IMR-90 (cell line): ENCODE results near the gene BEND3. TPM values are rescaled to one million over a fixed set of nuclear protein-coding genes. Genes with fewer than 3 reads are reported as not detected.

Experiments
- ATAC-seq: fragments of 200-7000 bp; cut with Tn5 transposase; 2 replicates; pipeline ENCODE4 v1.9.1; 2020; ENCODE audit warnings: low read depth, mild to moderate bottlenecking, moderate library complexity
- BruUV-seq: library from RNA; stranded (reverse); fragments of 400-500 nt; replicated peaks from 2 replicates; lab custom pipeline; 2021; lab: Mats Ljungman, UMichigan
- CTCF ChIA-PET: fragments of 300-600 bp; formaldehyde crosslinking; extraction: SDS; loops from one replicate; lab custom pipeline; 2021; ENCODE audit warnings: antibody characterized with exemption; lab: Yijun Ruan, JAX
- POLR2A ChIA-PET: fragments of 300-600 bp; sonication (Branson Sonifier 250); formaldehyde crosslinking; loops from one replicate; lab custom pipeline; 2022; ENCODE audit warnings: antibody characterized with exemption; ENCODE audit not compliant: unreplicated experiment; lab: Charles Lee
- DNase-seq: peaks from one replicate; pipeline ENCODE4 v3.0.0; 2013
- H2AFZ ChIP-seq: replicated peaks from 2 replicates; pipeline ENCODE3; 2013; ENCODE audit warnings: low read length, mild to moderate bottlenecking; ENCODE audit not compliant: poor library complexity
- H2AK5ac ChIP-seq: 2 replicates; pipeline ENCODE4 v1.6.1; 2013; ENCODE audit warnings: low read depth, low read length, inconsistent platforms
- H2AK9ac ChIP-seq: replicated peaks from 2 replicates; pipeline ENCODE3; 2013; ENCODE audit warnings: mild to moderate bottlenecking, low read depth, low read length, moderate library complexity; ENCODE audit not compliant: poor library complexity
- H2BK120ac ChIP-seq: 2 replicates; pipeline ENCODE4 v1.6.1; 2013; ENCODE audit warnings: low read depth, low read length, inconsistent platforms
- H2BK15ac ChIP-seq: 3 replicates; pipeline ENCODE4 v1.6.1; 2013; ENCODE audit warnings: low read depth, low read length, inconsistent platforms
- H2BK20ac ChIP-seq: 2 replicates; pipeline ENCODE4 v1.6.1; 2013; ENCODE audit warnings: low read depth, mild to moderate bottlenecking, inconsistent platforms, low read length, moderate library complexity
- H2BK5ac ChIP-seq: 2 replicates; pipeline ENCODE4 v1.6.1; 2013; ENCODE audit warnings: mild to moderate bottlenecking, low read depth, low read length, inconsistent platforms; ENCODE audit not compliant: poor library complexity, severe bottlenecking
- H3K14ac ChIP-seq: replicated peaks from 2 replicates; pipeline ENCODE4 v1.6.1; 2013; ENCODE audit warnings: low read depth, low read length, inconsistent platforms
- H3K18ac ChIP-seq: 2 replicates; pipeline ENCODE4 v1.6.1; 2013; ENCODE audit warnings: low read depth, low read length, control low read depth
- H3K23ac ChIP-seq: 2 replicates; pipeline ENCODE4 v1.6.1; 2013; ENCODE audit warnings: low read depth, low read length, inconsistent platforms
- H3K27ac ChIP-seq: 2 replicates; pipeline ENCODE4 v1.5.1; 2013; ENCODE audit warnings: mild to moderate bottlenecking, control low read depth, low read length; ENCODE audit not compliant: insufficient read depth
- H3K27me3 ChIP-seq: 2 replicates; pipeline ENCODE4 v1.6.1; 2013; ENCODE audit warnings: low read length; ENCODE audit not compliant: control insufficient read depth, insufficient read depth
- H3K36me3 ChIP-seq: 2 replicates; pipeline ENCODE4 v1.6.1; 2013; ENCODE audit warnings: low read length, mixed read lengths; ENCODE audit not compliant: control insufficient read depth, insufficient read depth
- H3K4ac ChIP-seq: 2 replicates; pipeline ENCODE4 v1.6.1; 2013; ENCODE audit warnings: low read depth, low read length, inconsistent platforms
- H3K4me1 ChIP-seq: 2 replicates; pipeline ENCODE4 v1.6.1; 2013; ENCODE audit warnings: low read length, mixed read lengths; ENCODE audit not compliant: control insufficient read depth, insufficient read depth
- H3K4me2 ChIP-seq: 2 replicates; pipeline ENCODE4 v1.6.1; 2013; ENCODE audit warnings: low read depth, mild to moderate bottlenecking, control low read depth, low read length, moderate library complexity
- H3K4me3 ChIP-seq: 2 replicates; pipeline ENCODE4 v1.5.1; 2013; ENCODE audit warnings: low read depth, mild to moderate bottlenecking, control low read depth, low read length, moderate library complexity; ENCODE audit not compliant: insufficient read depth
- H3K56ac ChIP-seq: 2 replicates; pipeline ENCODE4 v1.6.1; 2013; ENCODE audit warnings: low read length, inconsistent platforms; ENCODE audit not compliant: insufficient read depth; ENCODE audit errors: extremely low read depth
- H3K79me1 ChIP-seq, 2 experiments: 2 replicates each; pipeline ENCODE4 v1.6.1; 2013; ENCODE audit warnings: low read length in 2 of 2, inconsistent platforms in 1 of 2, low read depth in 1 of 2
- H3K9ac ChIP-seq: 2 replicates; pipeline ENCODE4 v1.6.1; 2013; ENCODE audit warnings: low read depth, low read length, control low read depth
- H3K9me1 ChIP-seq: 2 replicates; pipeline ENCODE4 v1.6.1; 2013; ENCODE audit warnings: low read length, inconsistent platforms; ENCODE audit not compliant: insufficient read depth
- H3K9me3 ChIP-seq: 2 replicates; pipeline ENCODE4 v1.6.1; 2013; ENCODE audit warnings: low read length; ENCODE audit not compliant: control insufficient read depth, insufficient read depth
- H4K20me1 ChIP-seq: 2 replicates; pipeline ENCODE4 v1.6.1; 2013; ENCODE audit warnings: low read length, inconsistent platforms; ENCODE audit not compliant: insufficient read depth
- H4K5ac ChIP-seq: 2 replicates; pipeline ENCODE4 v1.6.1; 2013; ENCODE audit warnings: mild to moderate bottlenecking, low read depth, low read length, control low read depth
- H4K8ac ChIP-seq, 2 experiments: 2 replicates each; pipeline ENCODE4 v1.6.1; 2013; ENCODE audit warnings: low read depth in 2 of 2, low read length in 2 of 2, control low read depth in 1 of 2, inconsistent platforms in 1 of 2
- H4K91ac ChIP-seq: 2 replicates; pipeline ENCODE4 v1.6.1; 2013; ENCODE audit warnings: low read depth, low read length, inconsistent platforms; ENCODE audit not compliant: insufficient read depth
- BHLHE40 ChIP-seq: fragments of 150-350 bp; IDR thresholded peaks from 2 replicates; pipeline ENCODE4 v1.6.1; 2016; ENCODE audit warnings: mild to moderate bottlenecking, low read depth, low read length
- CEBPB ChIP-seq: IDR thresholded peaks from 2 replicates; pipeline ENCODE4 v1.6.1; 2012; ENCODE audit warnings: low read depth, low read length, improper control_type of control experiment
- CHD1 ChIP-seq: IDR thresholded peaks from 2 replicates; pipeline ENCODE4 v1.6.1; 2012; ENCODE audit warnings: low read depth, low read length, improper control_type of control experiment
- ELK1 ChIP-seq: fragments of 150-350 bp; IDR thresholded peaks from 2 replicates; pipeline ENCODE4 v1.6.1; 2016; ENCODE audit warnings: low read depth, mild to moderate bottlenecking, low read length, moderate library complexity, borderline replicate concordance
- FOS ChIP-seq: fragments of 150-350 bp; IDR thresholded peaks from 2 replicates; pipeline ENCODE4 v1.6.1; 2016; ENCODE audit warnings: low read depth, low read length
- MAFK ChIP-seq: IDR thresholded peaks from 2 replicates; pipeline ENCODE4 v1.6.1; 2012; ENCODE audit warnings: low read depth, low read length, improper control_type of control experiment
- MAZ ChIP-seq: IDR thresholded peaks from 2 replicates; pipeline ENCODE4 v1.6.1; 2012; ENCODE audit warnings: low read depth, mild to moderate bottlenecking, low read length, improper control_type of control experiment, moderate library complexity, borderline replicate concordance
- MXI1 ChIP-seq: IDR thresholded peaks from 2 replicates; pipeline ENCODE4 v1.6.1; 2012; ENCODE audit warnings: low read depth, mild to moderate bottlenecking, low read length, moderate library complexity, borderline replicate concordance
- NFE2L2 ChIP-seq: fragments of 150-350 bp; IDR thresholded peaks from 2 replicates; pipeline ENCODE4 v1.6.1; 2016; ENCODE audit warnings: low read depth, mild to moderate bottlenecking, low read length
- POLR2A ChIP-seq: IDR thresholded peaks from 2 replicates; pipeline ENCODE4 v1.6.1; 2012; ENCODE audit warnings: mild to moderate bottlenecking, low read depth, low read length
- RAD21 ChIP-seq: IDR thresholded peaks from 2 replicates; pipeline ENCODE4 v1.6.1; 2012; ENCODE audit warnings: low read length, improper control_type of control experiment
- RCOR1 ChIP-seq: IDR thresholded peaks from 2 replicates; pipeline ENCODE4 v1.6.1; 2012; ENCODE audit warnings: mild to moderate bottlenecking, low read length, improper control_type of control experiment; ENCODE audit not compliant: insufficient replicate concordance
- RFX5 ChIP-seq: IDR thresholded peaks from 2 replicates; pipeline ENCODE4 v1.8.0; 2012; ENCODE audit warnings: low read depth, mild to moderate bottlenecking, low read length, moderate library complexity
- SMC3 ChIP-seq: fragments of 150-350 bp; IDR thresholded peaks from 2 replicates; pipeline ENCODE4 v1.6.1; 2016; ENCODE audit warnings: low read depth, mild to moderate bottlenecking, antibody characterized with exemption, low read length, moderate library complexity
- WGBS, 2 experiments: methylation state at CpG; one replicate each; pipeline versions ENCODE4 v1.1.5 to v1.1.7; 2013; ENCODE audit warnings: missing lambda C conversion rate in 2 of 2; ENCODE audit not compliant: insufficient read length in 1 of 2; ENCODE audit errors: extremely low coverage in 2 of 2; 5-methylcytosine and 5-hydroxymethylcytosine counted together
- dilution Hi-C: fragments of 300-500 bp; cut with HindIII; formaldehyde crosslinking; loops from one replicate; pipeline ENCODE4 v1.14.3; 2018; ENCODE audit warnings: low sequenced_read_pairs; ENCODE audit not compliant: unreplicated experiment
- in situ Hi-C: fragments of 300-500 bp; cut with MboI; formaldehyde crosslinking; loops from 3 replicates; pipeline ENCODE4 v1.14.3; 2019; ENCODE audit warnings: low sequenced_read_pairs, inconsistent platforms, mixed read lengths
- intact Hi-C: fragments of 100-400 bp; cut with micrococcal nuclease; formaldehyde crosslinking; loops from 2 replicates; pipeline ENCODE4 v1.10.0; 2022
- polyA plus RNA-seq, 3 experiments: library from polyadenylated mRNA; depleted of rRNA; stranded (reverse); fragments of >200 nt; gene quantifications; 2 replicates each; pipeline ENCODE4 v1.2.3, GENCODE V29; 2012; ENCODE audit warnings: low replicate concordance in 1 of 3
- total RNA-seq: library from RNA; depleted of rRNA; stranded (reverse); fragments of >200 nt; gene quantifications from 2 replicates; pipeline ENCODE4 v1.2.3, GENCODE V29; 2012
- TF ChIP-seq, protein P1 (sequence below): conservative IDR thresholded peaks from 2 replicates; pipeline ENCODE4 v1.5.1; 2012; ENCODE audit warnings: mild to moderate bottlenecking, low read depth, low read length, improper control_type of control experiment
- TF ChIP-seq, protein P2 (sequence below): fragments of 150-350 bp; IDR thresholded peaks from 2 replicates; pipeline ENCODE4 v1.6.1; 2017; ENCODE audit warnings: mild to moderate bottlenecking, antibody characterized with exemption, low read length, low read depth

BEND3 gene
- total and polyA plus RNA-seq, 2 of the 4 experiments (the other 2 are of a cell fraction): 1.2 to 1.8 TPM

DNA sequence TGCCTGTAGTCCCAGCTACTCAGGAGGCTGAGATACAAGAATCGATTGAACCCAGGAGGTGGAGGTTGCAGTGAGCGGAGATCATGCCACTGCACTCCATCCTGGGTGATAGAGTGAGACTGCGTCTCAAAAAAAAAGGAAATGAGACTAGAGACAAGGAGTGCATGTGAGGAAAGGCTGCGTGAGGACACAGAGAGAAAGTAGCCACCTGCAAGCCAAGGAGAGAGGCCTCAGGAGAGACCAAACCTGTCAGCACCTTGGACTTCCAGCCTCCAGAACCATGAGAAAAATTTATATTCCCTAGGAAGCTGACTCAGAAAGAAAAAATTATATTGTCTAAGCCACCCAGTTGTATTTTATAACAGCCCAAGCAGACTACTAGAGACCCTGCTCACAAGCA lies 7.4 kb upstream of the BEND3 start:
- no peak overlapping the region for H3K9ac ChIP-seq
- no peaks in the 10 kb centered on the region for H3K36me3 ChIP-seq
- H3K18ac ChIP-seq: no peak overlapping the region
- no peak overlapping the region for H4K8ac ChIP-seq
- H2AK5ac ChIP-seq: no peak overlapping the region
- no peak overlapping the region for H3K4me3 ChIP-seq
- DNase-seq (no peak), ATAC-seq (no peak)
- intact Hi-C loops (no loop called here), dilution Hi-C loops (no loop called here), in situ Hi-C loops (loop anchor here (10.0 kb wide), 1 partner anchor 372 kb away; the partner anchor contains the start of gene SOBP)
- H3K4ac ChIP-seq: no peak overlapping the region
- H2AFZ ChIP-seq: no peak overlapping the region
- no peak overlapping the region for H2BK15ac ChIP-seq
- H4K91ac ChIP-seq: no peak overlapping the region
- ChIA-PET POLR2A (no interaction called here), CTCF (no interaction called here)
- no peaks in the 10 kb centered on the region for H3K79me1 ChIP-seq
- no peaks in the 10 kb centered on the region for H3K9me1 ChIP-seq
- H3K9me3 ChIP-seq: no peaks in the 10 kb centered on the region
- no peak overlapping the region for H3K14ac ChIP-seq
- no TSS peak for BruUV-seq
- no peaks in the 10 kb centered on the region for H3K4me1 ChIP-seq
- no peak overlapping the region for H3K4me2 ChIP-seq
- H2BK120ac ChIP-seq: no peak overlapping the region
- TF ChIP-seq MXI1 (no peak), RCOR1 (no peak), NFE2L2 (no peak), CHD1 (no peak), FOS (no peak), CEBPB (no peak), RAD21 (no peak), SMC3 (no peak), RFX5 (no peak), ELK1 (no peak), MAZ (no peak), POLR2A (no peak), MAFK (no peak), BHLHE40 (no peak)
- TF ChIP-seq, protein P1, sequence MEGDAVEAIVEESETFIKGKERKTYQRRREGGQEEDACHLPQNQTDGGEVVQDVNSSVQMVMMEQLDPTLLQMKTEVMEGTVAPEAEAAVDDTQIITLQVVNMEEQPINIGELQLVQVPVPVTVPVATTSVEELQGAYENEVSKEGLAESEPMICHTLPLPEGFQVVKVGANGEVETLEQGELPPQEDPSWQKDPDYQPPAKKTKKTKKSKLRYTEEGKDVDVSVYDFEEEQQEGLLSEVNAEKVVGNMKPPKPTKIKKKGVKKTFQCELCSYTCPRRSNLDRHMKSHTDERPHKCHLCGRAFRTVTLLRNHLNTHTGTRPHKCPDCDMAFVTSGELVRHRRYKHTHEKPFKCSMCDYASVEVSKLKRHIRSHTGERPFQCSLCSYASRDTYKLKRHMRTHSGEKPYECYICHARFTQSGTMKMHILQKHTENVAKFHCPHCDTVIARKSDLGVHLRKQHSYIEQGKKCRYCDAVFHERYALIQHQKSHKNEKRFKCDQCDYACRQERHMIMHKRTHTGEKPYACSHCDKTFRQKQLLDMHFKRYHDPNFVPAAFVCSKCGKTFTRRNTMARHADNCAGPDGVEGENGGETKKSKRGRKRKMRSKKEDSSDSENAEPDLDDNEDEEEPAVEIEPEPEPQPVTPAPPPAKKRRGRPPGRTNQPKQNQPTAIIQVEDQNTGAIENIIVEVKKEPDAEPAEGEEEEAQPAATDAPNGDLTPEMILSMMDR: no peak
- TF ChIP-seq, protein P2, sequence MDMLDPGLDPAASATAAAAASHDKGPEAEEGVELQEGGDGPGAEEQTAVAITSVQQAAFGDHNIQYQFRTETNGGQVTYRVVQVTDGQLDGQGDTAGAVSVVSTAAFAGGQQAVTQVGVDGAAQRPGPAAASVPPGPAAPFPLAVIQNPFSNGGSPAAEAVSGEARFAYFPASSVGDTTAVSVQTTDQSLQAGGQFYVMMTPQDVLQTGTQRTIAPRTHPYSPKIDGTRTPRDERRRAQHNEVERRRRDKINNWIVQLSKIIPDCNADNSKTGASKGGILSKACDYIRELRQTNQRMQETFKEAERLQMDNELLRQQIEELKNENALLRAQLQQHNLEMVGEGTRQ: no peak
- H3K27ac ChIP-seq: no peak overlapping the region
- H3K23ac ChIP-seq: no peak overlapping the region
- no peak overlapping the region for H4K5ac ChIP-seq
- H2BK20ac ChIP-seq: no peak overlapping the region
- no peak overlapping the region for H2BK5ac ChIP-seq
- no peak overlapping the region for H3K56ac ChIP-seq
- H4K20me1 ChIP-seq: no peaks in the 10 kb centered on the region
- H3K27me3 ChIP-seq: peaks cover 2% of the 10 kb centered on the region; the same call in 1 of the 2 replicates
- WGBS, 2 experiments: 93% methylated on average over 2 of the region's 4 CpGs; no CpG with 5 or more reads in 1 of the 2 experiments
- no peak overlapping the region for H2AK9ac ChIP-seq
